ENCODE results near the gene FOXP1.

FOXP1 gene

DNA sequence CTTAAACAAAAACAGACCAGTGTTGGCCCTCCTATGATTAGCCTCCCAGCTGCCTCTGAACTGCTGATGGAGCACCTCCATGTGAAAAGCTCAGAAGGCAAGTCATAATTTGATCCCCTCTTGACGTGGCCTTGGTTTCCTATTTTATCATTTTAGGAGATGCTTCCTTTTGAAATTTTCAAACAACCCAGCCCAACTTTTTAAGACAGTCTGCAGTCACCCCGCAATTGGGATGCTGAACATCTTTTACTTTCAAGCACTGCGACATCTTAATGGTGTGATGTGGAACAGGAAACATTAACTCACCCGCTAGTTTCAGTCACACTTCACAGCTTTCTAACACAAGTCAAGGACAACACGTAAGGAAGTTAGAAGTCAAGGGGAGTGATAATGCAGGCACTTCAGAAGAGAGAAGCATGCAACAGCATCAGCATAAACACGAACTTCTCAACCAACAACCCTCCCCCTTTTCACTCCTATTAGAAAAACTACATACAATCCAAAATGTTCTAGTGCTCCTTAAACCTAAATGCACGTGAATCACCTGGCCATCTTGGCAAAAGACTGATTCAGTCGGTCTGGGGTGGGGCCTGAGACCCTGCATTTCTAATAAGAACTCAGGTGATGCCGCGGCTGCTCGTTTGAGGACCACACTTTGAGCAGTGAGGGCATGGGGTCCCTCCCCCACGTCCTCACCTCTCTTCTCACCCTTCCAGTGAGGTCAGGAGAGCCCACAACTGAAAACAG, 161.5 kb downstream of the FOXP1 start:
- TF ChIP-seq, protein P1, sequence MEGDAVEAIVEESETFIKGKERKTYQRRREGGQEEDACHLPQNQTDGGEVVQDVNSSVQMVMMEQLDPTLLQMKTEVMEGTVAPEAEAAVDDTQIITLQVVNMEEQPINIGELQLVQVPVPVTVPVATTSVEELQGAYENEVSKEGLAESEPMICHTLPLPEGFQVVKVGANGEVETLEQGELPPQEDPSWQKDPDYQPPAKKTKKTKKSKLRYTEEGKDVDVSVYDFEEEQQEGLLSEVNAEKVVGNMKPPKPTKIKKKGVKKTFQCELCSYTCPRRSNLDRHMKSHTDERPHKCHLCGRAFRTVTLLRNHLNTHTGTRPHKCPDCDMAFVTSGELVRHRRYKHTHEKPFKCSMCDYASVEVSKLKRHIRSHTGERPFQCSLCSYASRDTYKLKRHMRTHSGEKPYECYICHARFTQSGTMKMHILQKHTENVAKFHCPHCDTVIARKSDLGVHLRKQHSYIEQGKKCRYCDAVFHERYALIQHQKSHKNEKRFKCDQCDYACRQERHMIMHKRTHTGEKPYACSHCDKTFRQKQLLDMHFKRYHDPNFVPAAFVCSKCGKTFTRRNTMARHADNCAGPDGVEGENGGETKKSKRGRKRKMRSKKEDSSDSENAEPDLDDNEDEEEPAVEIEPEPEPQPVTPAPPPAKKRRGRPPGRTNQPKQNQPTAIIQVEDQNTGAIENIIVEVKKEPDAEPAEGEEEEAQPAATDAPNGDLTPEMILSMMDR (IDR thresholded peaks at IDR 0.05; ENCODE audit: low read depth, low read length, missing control alignments): no peak
- DNase-seq: no peak
- in situ Hi-C loops (cut with HindIII; ENCODE audit: low pct_ligation_motif_present, low sequenced_read_pairs): no loop called here
- H3K27me3 ChIP-seq (replicated peaks): no peaks in the 10 kb centered on the region
- no peaks in the 10 kb centered on the region for H3K36me3 ChIP-seq (replicated peaks)
- H3K4me3 ChIP-seq (ENCODE audit: low read depth, low read length): no peak overlapping the region
- no peak overlapping the region for H3K27ac ChIP-seq

DNA sequence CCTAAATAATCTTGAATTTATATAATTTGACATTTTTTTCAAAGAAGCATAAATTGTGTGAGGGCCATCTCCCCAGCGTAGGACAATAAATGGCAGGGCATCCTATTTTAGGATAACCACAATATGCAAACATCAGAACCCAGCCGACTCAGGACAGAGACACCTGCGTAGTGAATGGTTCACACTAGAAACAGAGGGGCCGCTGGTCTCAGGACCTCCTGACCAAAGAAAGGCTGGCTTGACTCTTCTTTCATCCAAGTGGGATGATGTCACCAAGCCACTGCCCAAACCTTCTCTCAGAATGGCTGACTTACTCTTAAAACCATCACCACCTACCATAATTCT, 162.1 kb downstream of the FOXP1 start:
- in situ Hi-C loops (cut with HindIII; ENCODE audit: low pct_ligation_motif_present, low sequenced_read_pairs): no loop called here
- TF ChIP-seq, protein P1 (IDR thresholded peaks at IDR 0.05; ENCODE audit: low read depth, low read length, missing control alignments): no peak
- DNase-seq: no peak
- Histone ChIP-seq H3K36me3 (replicated peaks) (no peaks in the 10 kb centered on the region), H3K4me3 (ENCODE audit: low read depth, low read length) (no peak overlapping the region), H3K27ac (no peak overlapping the region), H3K27me3 (replicated peaks) (no peaks in the 10 kb centered on the region)

DNA sequence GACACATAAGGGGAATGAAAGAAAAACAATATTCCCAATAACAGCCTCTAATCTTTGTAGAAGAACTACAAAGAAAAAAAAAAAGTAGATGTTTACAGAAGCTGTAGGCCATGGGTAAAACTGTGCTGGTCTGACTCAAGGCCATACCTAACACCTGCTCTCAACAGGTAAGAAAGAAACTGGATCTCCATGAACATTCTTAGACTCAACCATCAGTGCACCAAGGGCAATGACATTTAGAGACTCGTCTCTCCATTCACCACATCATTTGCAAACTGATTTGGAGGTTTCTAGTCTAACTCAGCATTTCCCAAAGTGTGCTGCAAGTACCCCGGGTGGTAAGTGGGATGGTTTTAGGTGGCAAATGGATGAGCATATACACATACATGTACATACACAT, 164.2 kb downstream of the FOXP1 start:
- no peaks in the 10 kb centered on the region for H3K36me3 ChIP-seq (replicated peaks)
- no peak for DNase-seq
- no peaks in the 10 kb centered on the region for H3K27me3 ChIP-seq (replicated peaks)
- no peak overlapping the region for H3K4me3 ChIP-seq (ENCODE audit: low read depth, low read length)
- in situ Hi-C loops (cut with HindIII; ENCODE audit: low pct_ligation_motif_present, low sequenced_read_pairs): no loop called here
- no peak overlapping the region for H3K27ac ChIP-seq
- TF ChIP-seq, protein P1 (IDR thresholded peaks at IDR 0.05; ENCODE audit: low read depth, low read length, missing control alignments): no peak

DNA sequence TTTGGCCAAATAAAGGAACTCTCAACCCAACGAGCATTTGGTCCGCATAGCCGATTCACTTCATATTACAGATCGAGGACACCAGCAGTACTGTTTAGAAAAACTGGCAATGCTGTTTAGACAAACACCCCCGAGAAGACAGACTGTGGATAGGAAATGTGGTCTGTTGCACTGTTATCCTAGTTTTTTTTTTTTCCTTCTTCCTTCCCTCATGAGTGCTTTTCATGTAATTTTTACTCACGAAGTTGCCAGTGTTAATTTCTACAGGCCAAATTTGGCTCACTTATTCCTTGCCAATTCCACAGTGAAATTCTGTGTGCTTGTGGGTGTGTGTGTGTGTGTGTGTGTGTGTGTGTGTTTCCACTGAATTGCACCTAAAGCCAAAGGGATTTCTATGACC, 165.7 kb downstream of the FOXP1 start:
- in situ Hi-C loops (cut with HindIII; ENCODE audit: low pct_ligation_motif_present, low sequenced_read_pairs): no loop called here
- DNase-seq: no peak
- TF ChIP-seq, protein P1 (IDR thresholded peaks at IDR 0.05; ENCODE audit: low read depth, low read length, missing control alignments): no peak
- no peak overlapping the region for H3K4me3 ChIP-seq (ENCODE audit: low read depth, low read length)
- no peak overlapping the region for H3K27ac ChIP-seq
- no peaks in the 10 kb centered on the region for H3K27me3 ChIP-seq (replicated peaks)
- no peaks in the 10 kb centered on the region for H3K36me3 ChIP-seq (replicated peaks)

DNA sequence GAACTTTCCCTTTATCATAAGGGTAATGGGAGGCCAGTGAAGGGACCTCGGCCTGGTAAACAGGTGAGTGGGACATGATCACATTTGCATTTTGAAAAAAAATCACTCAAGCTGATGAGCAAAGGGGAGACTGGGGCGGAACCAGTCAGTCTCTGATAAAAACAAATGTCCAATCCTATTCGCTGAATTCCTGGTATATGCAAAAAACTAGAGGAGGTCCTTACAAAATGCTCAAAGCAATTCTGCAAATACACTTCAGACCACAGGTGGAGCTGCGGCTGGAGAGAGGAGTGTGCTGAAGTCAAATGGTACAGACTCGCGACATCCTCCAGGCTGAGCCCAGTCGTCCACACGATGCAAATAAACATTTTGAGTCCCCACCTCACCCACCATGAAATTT, 166.7 kb downstream of the FOXP1 start:
- Histone ChIP-seq H3K36me3 (replicated peaks) (no peaks in the 10 kb centered on the region), H3K27me3 (replicated peaks) (no peaks in the 10 kb centered on the region), H3K27ac (no peak overlapping the region), H3K4me3 (ENCODE audit: low read depth, low read length) (no peak overlapping the region)
- DNase-seq: no peak
- in situ Hi-C loops (cut with HindIII; ENCODE audit: low pct_ligation_motif_present, low sequenced_read_pairs): no loop called here
- TF ChIP-seq, protein P1 (IDR thresholded peaks at IDR 0.05; ENCODE audit: low read depth, low read length, missing control alignments): peak; percentile 33

DNA sequence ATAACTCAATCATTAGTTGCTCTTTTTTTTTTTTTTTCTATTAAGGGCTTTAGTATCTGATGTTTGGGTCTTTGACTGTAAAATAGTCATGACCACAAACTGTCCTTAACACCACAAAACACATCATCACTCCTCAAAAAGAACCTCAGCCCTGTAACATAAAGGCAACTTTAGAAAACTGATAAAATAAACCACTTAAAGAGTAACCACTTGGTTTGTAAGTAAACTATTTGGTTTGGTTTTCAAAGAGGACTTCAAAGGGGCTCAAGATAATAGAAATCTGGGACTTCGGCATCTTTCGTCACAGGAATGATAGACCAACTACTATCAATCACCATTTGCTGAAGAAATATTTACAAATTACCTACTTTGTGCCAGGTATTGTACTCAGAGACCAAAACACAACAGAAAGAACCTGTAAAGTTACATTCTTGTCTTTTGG, 167.8 kb downstream of the FOXP1 start:
- TF ChIP-seq, protein P1 (IDR thresholded peaks at IDR 0.05; ENCODE audit: low read depth, low read length, missing control alignments): no peak
- in situ Hi-C loops (cut with HindIII; ENCODE audit: low pct_ligation_motif_present, low sequenced_read_pairs): no loop called here
- H3K4me3 ChIP-seq (ENCODE audit: low read depth, low read length): no peak overlapping the region
- H3K27ac ChIP-seq: no peak overlapping the region
- no peaks in the 10 kb centered on the region for H3K27me3 ChIP-seq (replicated peaks)
- H3K36me3 ChIP-seq (replicated peaks): no peaks in the 10 kb centered on the region
- no peak for DNase-seq
